Dermis microvascular lymphatic vessel endothelial cell (primary cell): ENCODE data around the gene MSLN. TPM values are rescaled to one million over a fixed set of nuclear protein-coding genes. Genes with fewer than 3 reads are reported as not detected.
"Not testable (repeated sequence)": the region's sequence is repeated elsewhere in the genome, so short reads cannot be mapped to it uniquely, and the experiment has no call there.

ENCODE experiments used
- DNase-seq, 2 donors: peaks; one replicate each; pipeline versions ENCODE4 v3.0.0 to v3.0.0-alpha.2; 2010; ENCODE audit warnings: low read depth in 2 of 2
- total RNA-seq: library from RNA; depleted of rRNA; stranded (reverse); fragments of >200 nt; gene quantifications from 2 replicates; pipeline ENCODE4 v1.2.1, GENCODE V29; 2014

MSLN gene
- total RNA-seq, 1 donor from 2014 or later: 0.39 TPM

GRCh38 chr16:774086-775001 is 13.8 kb downstream of the MSLN start:
- no peak for DNase-seq

DNA sequence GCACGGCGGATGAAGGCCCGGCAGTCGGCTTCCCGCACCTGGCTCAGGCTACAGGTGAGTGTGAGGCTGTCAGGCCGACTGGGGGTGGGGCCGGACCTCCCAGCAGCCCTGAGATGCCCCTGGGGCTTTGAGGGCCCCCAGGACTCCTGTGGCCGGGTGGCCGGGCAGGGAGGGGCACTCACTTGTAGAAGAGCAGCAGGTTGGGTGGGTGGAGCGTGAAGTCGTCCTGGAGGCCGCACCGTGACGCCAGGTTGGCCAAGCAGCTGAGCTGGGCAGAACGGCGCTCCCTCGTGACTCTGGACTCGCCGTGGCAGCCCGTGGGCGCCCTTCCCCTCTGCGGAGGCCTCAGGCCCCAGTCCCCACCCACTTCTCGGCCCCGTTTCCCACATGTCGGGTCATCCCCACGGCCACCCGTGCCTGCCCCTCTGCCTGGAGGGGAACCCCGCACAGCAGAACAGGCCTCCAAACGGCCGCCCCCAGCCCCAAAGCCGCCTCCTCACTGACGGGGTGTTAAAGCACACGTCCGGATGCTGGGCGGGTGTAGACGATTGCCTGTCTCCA is 14.8 kb downstream of the MSLN start:
- DNase-seq: no peak

DNA sequence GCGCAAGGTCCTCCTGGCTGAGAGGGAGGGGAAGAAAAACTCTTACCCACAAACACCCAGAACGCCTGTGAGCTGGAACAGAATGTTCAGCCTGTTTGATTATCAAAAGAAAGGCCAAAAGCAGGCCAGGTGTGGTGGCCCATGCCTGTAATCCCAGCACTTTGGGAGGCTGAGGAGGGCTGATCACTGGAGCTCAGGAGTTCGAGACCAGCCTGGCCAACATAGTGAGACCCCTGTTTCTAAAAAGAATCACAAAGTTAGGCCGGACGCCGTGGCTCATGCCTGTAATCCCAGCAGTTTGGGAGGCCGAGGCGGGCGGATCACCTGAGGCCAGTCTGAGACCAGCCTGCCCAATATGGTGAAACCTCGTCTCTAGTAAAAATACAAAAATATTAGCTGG is 15.8 kb downstream of the MSLN start:
- DNase-seq: not testable (repeated sequence)

DNA sequence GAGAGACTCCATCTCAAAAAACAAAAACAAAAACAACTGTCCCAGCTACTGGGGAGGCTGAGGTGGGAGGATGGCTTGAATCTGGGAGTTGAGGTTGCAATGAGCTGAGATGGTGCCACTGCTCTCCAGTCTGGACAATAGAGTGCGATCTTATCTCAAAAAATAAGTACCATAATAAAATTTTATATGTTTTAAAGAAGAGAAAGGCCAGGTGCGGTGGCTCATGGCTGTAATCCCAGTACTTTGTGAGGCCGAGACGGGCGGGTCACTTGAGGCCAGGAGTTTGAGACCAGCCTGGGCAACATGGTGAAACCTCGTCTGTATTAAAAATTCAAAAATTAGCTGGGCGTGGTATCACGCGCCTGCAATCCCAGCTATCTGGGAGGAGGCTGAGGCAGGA is 16.3 kb downstream of the MSLN start:
- DNase-seq: no peak

- DNase-seq: no peak
These were observed 17.3 kb downstream of the MSLN start for GRCh38 chr16:777826-778225.

DNA sequence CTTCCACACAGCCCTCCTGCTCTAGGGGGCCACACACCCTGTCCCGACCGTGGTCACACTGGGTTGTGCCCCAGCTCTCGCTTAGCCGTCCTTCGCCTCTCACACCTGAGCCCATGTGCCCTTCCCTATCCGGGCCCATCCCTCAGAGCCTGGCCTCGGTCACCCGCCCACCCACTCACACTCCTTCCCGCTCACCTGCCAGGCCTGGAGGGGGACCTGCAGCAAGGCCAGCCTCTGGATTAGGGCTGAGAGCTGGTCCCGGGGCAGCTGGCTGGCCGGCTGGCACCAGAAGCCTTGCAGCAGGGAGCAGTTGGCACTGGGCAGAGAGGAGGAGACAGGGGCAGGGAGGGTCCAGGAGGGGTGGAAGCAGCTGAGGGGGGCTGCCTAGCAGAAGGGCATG is 17.9 kb downstream of the MSLN start:
- DNase-seq: no peak

DNA sequence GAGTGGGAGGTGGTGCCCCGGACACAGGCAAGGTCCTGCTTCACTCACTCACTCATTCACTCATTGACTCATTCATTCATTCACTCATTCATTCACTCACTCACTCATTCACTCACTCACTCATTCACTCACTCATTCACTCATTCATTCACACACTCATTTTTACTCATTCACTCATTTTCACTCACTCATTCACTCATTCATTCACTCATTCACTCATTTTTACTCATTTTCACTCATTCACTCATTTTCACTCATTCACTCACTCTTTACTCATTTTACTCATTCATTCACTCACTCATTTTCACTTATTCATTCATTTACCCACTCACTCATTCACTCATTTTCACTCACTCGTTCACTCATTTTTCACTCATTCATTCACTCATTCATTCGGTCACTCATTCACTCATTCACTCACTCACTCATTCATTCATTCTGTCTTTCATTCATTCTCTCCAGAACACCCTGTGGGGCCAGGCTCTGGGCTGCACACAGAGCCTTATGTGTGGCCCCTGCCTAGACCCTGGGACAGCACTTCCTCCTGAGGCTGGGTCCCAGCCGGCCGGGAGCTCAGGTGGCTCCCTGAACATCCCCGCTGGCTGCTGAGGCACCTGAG is 18.5 kb downstream of the MSLN start:
- DNase-seq: no peak

DNA sequence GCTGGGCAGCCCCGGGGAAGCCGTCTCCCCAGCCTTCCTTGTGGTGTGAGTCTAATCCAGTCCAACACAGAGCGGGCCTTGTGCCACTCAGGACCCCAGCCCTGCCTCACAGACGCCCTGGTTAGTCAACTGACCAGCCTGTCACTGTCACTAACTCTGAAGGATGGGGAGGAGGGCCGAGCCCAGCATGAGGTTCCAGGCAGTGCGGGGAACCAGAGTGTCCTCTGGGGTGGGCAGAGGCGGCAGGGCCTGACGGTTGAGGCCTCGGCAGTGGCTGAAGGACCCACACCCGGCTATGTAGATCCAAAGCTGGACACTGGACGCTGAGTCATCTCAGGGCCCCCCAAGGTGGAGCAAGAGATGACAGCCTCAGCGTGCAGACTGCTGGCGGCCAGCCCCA is 19.0 kb downstream of the MSLN start:
- no peak for DNase-seq

DNA sequence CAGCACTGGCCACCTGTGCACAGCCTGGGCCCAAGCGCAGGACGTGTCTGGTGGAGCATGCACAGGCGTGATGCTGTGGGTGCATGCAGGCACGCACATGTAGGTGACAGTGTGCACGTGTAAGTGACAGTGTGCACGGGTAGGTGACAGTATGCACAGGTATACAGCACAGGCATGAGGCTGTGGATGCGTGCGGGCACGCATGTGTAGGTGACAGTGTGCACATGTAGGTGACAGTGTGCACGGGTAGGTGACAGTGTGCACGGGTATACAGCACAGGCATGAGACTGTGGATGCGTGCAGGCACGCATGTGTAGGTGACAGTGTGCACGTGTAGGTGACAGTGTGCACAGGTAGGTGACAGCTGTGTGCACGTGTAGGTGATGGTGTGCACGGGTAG is 19.8 kb downstream of the MSLN start:
- no peak for DNase-seq

DNA sequence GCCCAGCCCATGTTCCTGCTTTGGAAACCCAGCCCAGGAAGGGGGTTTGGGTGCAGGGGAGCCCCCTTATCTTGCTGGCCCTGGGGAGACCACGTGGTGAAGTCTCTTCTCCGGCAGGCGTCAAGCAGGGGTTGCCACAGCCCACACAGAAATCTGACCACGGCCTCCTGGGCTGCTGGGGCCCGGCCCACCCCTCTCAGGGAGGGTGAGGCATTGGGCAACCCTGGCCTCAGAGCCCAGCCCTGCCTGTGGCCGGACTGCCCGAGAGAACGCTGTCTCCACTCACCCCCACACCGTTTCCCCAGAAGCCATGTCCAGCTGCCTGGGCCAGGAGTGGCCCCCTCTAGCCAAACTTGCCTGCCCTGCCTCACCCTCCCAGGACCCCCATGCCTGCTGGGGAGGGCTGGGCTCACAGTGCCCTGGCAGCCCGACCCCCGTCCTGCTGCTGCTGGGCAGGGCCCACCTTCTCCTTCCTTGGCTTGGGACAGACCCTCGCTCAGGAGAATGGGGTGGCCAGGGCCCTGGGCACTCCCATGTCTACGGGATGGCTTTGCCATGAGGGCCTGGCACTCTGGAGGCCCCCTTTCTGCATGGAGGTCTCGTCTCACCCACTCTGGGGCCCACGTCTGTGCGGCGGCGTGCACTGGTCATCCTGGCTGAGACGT is 20.9 kb downstream of the MSLN start:
- DNase-seq: no peak

- no peak for DNase-seq
These were observed 21.7 kb downstream of the MSLN start for GRCh38 chr16:782258-782657.

DNA sequence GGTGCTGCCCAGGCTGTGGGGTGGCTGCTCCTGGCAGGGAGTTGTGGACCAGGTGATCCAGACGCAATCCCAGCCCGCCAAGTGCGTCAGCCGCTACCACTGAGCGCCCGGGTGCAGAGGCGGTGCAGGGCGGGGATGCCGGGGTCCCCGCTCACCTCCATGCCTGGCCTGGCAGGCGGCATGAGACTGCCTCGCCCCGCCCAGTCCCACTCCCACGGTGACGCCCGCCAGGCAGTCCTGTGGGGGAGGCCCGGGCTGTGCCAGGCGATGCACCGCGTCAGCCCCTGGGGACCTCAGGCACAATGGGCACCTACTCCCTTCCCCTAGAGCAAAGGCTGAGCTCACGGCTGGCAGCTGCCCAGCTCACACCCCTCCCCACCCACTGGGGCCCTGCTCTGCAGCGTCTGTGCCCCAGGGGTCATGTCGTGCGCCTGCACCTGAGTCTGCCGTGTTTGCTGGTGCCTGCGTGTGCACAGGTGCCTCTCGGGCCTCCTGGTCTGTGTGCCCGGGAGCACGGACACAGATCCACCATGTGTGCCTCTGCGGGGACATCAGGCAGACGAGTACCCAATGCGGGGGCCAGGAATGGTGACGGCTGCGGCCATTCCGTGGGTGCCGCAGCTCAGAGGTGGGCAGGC is 22.4 kb downstream of the MSLN start:
- DNase-seq: no peak

GRCh38 chr16:783404-784161 is 23.0 kb downstream of the MSLN start:
- no peak for DNase-seq

GRCh38 chr16:784431-784830 is 23.9 kb downstream of the MSLN start:
- DNase-seq: no peak

- peak; percentile 18 to 58 for DNase-seq
These were observed 25.3 kb downstream of the MSLN start for GRCh38 chr16:785563-786535.

DNA sequence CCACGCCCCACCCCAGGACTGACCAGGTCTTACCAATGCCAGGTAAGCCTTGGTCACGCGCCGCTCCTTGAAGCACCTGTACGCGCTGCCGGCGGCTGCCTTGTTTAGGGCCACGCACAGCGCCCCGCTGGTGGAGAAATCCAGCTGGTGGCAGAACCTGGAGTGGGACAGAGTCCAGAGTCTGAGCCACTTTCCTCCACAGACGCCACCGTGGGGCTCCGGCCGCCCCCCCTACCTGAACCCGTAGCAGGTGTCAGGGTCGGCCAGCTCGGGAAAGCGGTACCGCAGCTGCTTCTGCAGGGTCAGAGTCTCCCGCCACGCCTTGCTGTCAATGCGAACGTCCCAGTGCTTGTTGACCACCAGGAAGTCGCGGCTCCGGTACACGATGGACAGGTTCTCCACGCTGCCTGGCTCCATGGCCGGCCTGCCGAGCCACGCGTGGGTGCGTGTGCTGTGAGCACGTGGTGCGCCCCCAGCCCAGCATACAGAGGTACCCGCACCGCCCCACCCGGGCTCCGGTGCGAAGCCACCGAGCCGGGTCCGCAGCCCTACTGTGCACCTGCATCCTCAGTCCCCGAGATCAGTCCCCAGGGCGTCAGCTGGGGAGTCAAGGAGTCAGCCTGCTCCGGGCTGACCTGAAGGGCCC is 26.9 kb downstream of the MSLN start:
- DNase-seq: no peak

DNA sequence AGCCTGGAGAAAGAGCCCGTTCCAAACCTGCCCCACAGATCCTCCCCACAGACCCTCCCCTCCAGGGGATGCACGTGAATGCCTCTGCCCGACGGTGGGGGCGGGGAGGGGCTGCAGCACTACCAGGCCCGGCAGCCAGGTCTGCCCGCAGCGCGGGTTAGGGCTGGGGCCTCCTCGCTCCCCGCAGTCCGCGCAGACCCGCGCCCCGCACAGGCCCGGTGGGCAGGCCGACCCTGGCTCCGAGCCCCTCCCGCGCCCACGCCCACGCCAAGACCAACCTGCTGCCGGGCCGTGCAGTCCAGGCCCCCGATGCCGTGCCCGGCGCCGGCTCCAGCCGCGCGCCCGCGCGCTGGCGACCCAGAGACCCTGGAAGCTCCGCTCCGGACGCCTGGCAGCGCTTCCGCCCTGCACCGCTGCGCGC is 27.5 kb downstream of the MSLN start, which contains the start of gene RPUSD1:
Gene RPUSD1, minus strand, starts transcription at position 404 of the 421 bp plus-strand sequence. CDS start 644 bp downstream, outside the sequence.
- no peak for DNase-seq

GRCh38 chr16:788399-789126 is 28.0 kb downstream of the MSLN start, which contains the start of gene CHTF18:
Gene CHTF18 (plus strand): TSS chr16:788620. CDS start chr16:788685, 65 bp downstream.
- DNase-seq: peak; percentile 74 to 95
